GM19372 (cell line): Measurements from ENCODE around the gene ZNF460.

Experiments
- ATAC-seq: cut with Tn5 transposase; IDR thresholded peaks from one replicate; pipeline ENCODE4 v1.9.1; 2021; ENCODE audit warnings: mild to moderate bottlenecking, low read depth, moderate library complexity; ENCODE audit not compliant: unreplicated experiment

ZNF460 gene

GRCh38 chr19:57338877-57339276, 58.6 kb downstream of the ZNF460 start:
- no peak for ATAC-seq

GRCh38 chr19:57342582-57342981, 62.3 kb downstream of the ZNF460 start:
- ATAC-seq: no peak
